Stimulated activated CD4-positive, alpha-beta T cell treated with anti-CD3 and anti-CD28 coated beads, TNF-alpha, amount 100 ng/mL, for 24 hours (primary cell): ENCODE measurements around the gene SLC30A5.

Experiments
- DNase-seq, 3 experiments: peaks; one replicate each; pipeline ENCODE4 v3.0.0-alpha.2; 2020; ENCODE audit warnings: low read depth in 3 of 3

The SLC30A5 gene

DNA sequence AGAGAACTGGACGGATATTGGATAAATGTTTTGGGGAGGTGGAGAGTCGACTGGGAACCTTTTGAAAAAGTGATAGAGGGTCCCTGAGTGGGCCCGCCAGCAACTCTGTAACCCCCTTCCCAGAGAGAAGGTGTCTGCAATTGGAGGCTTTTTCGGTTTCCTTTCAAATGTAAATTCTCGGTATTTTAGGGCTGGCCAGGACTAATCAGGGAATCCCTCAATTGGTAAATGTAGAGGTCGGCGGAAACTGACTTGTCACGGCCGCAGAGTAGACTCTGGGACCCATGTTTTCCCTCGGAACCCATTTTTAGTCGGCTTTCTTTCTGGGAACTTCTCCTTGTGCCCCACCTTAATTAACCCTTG is 73.7 kb downstream of the SLC30A5 start:
- no peak for DNase-seq

DNA sequence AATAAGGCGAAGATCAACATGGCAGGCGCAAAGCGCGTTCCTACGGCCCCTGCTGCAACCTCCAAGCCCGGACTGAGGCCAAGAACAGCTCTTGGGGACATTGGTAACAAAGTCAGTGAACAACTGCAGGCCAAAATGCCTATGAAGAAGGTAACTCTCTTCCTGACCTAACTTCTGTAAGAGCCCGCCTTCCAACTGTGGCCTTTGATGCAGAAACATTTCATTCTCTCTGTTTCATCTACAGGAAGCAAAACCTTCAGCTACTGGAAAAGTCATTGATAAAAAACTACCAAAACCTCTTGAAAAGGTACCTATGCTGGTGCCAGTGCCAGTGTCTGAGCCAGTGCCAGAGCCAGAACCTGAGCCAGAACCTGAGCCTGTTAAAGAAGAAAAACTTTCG is 74.1 kb downstream of the SLC30A5 start:
- no peak for DNase-seq

DNA sequence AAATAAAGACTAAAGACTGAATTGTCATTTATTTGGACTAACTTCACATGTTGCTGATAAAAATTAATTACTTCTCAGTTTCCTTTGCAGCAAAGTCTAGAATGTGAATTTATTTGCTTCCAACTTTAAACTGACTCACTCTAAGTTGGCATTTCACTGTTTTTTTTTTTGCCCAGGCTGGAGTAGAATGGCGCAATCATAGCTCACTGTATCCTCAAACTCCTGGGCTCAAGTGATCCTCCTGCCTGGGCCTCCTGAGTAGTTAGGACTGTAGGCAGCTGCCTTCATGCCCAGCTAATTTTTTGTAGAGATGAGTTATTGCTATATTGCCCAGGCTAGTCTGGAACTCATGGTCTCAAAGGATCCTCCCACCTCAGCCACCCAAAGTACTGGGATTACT is 76.7 kb downstream of the SLC30A5 start:
- no peak for DNase-seq

DNA sequence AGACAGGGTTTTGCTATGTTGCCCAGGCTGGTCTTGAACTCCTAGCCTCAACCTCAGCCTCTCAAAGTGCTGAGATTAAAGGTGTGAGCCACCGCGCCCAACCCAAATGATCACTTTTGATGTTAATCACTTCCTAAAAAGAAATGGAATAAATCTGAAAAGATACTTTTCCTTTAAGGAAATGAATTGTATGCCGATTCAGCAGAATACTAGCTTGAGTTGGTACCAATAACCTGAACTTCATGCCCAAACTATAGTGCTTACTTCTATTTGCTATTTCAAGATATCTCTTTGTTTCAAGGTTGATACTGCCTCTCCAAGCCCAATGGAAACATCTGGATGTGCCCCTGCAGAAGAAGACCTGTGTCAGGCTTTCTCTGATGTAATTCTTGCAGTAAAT is 77.2 kb downstream of the SLC30A5 start:
- no peak for DNase-seq
